GM23338 (cell line): ENCODE data around the gene KAZN. TPM values are rescaled to one million over a fixed set of nuclear protein-coding genes. Genes with fewer than 3 reads are reported as not detected.

Experiments used
- ATAC-seq: fragments of 200-7000 bp; cut with Tn5 transposase; 3 replicates; pipeline ENCODE4 v1.9.1; 2020
- DNase-seq: peaks from one replicate; pipeline ENCODE4 v3.0.0-alpha.2; 2015; ENCODE audit warnings: low spot score
- H2AFZ ChIP-seq: fragments of 200-600 bp; sonication (generic); 2 replicates; pipeline ENCODE4 v1.8.0; 2016; ENCODE audit warnings: antibody characterized with exemption, mild to moderate bottlenecking, moderate library complexity
- H3F3A ChIP-seq: fragments of 200-600 bp; sonication (generic); replicated peaks from 2 replicates; pipeline ENCODE4 v1.8.0; 2017; ENCODE audit warnings: antibody characterized with exemption, mixed run types, low read depth
- H3K27ac ChIP-seq: fragments of 200-600 bp; sonication (generic); 2 replicates; pipeline ENCODE4 v1.6.1; 2016; ENCODE audit warnings: low read depth
- H3K27me3 ChIP-seq: fragments of 200-600 bp; sonication (generic); 2 replicates; pipeline ENCODE4 v1.8.0; 2016; ENCODE audit warnings: mild to moderate bottlenecking, mixed run types, moderate library complexity; ENCODE audit not compliant: insufficient read depth
- H3K36me3 ChIP-seq: fragments of 200-600 bp; sonication (generic); 2 replicates; pipeline ENCODE4 v1.8.0; 2016; ENCODE audit warnings: mild to moderate bottlenecking; ENCODE audit not compliant: insufficient read depth
- H3K4me1 ChIP-seq: fragments of 200-600 bp; sonication (generic); 2 replicates; pipeline ENCODE4 v1.8.0; 2016; ENCODE audit warnings: mild to moderate bottlenecking, moderate library complexity; ENCODE audit not compliant: insufficient read depth
- H3K4me2 ChIP-seq: fragments of 200-600 bp; sonication (generic); 2 replicates; pipeline ENCODE4 v1.7.1; 2017; ENCODE audit warnings: mixed run types
- H3K4me3 ChIP-seq: fragments of 200-600 bp; sonication (generic); 2 replicates; pipeline ENCODE4 v1.6.1; 2016; ENCODE audit warnings: mixed run types
- H3K79me2 ChIP-seq: fragments of 200-600 bp; sonication (generic); replicated peaks from 2 replicates; pipeline ENCODE4 v1.8.0; 2017; ENCODE audit warnings: mild to moderate bottlenecking; ENCODE audit not compliant: insufficient read depth
- H3K9me2 ChIP-seq: fragments of 200-600 bp; sonication (generic); 2 replicates; pipeline ENCODE4 v1.8.0; 2017; ENCODE audit not compliant: insufficient read depth
- H4K20me1 ChIP-seq: fragments of 200-600 bp; sonication (generic); replicated peaks from 2 replicates; pipeline ENCODE4 v1.8.0; 2017; ENCODE audit warnings: mild to moderate bottlenecking; ENCODE audit not compliant: insufficient read depth
- H3K27ac Mint-ChIP-seq: 2 replicates; pipeline ENCODE4 v1.8.0; 2020; ENCODE audit warnings: inconsistent platforms, mild to moderate bottlenecking, moderate library complexity, mixed read lengths
- H3K27me3 Mint-ChIP-seq: 3 replicates; pipeline ENCODE4 v1.8.0; 2022; ENCODE audit warnings: low read depth, mild to moderate bottlenecking, moderate library complexity, mixed read lengths, inconsistent platforms; ENCODE audit not compliant: insufficient read depth, poor library complexity
- H3K36me3 Mint-ChIP-seq: 3 replicates; pipeline ENCODE4 v1.8.0; 2021; ENCODE audit warnings: low read depth, mild to moderate bottlenecking, inconsistent platforms, moderate library complexity, mixed read lengths
- H3K4me1 Mint-ChIP-seq: 3 replicates; pipeline ENCODE4 v1.8.0; 2020; ENCODE audit warnings: mild to moderate bottlenecking, inconsistent platforms, mixed read lengths
- H3K4me3 Mint-ChIP-seq: 3 replicates; pipeline ENCODE4 v1.8.0; 2021; ENCODE audit warnings: moderate library complexity, mild to moderate bottlenecking, inconsistent platforms, mixed read lengths
- H3K9me3 Mint-ChIP-seq: 3 replicates; pipeline ENCODE4 v1.8.0; 2020; ENCODE audit warnings: moderate library complexity, mild to moderate bottlenecking, inconsistent platforms, mixed read lengths
- EZH2phosphoT487 ChIP-seq: fragments of 200-600 bp; sonication (generic); IDR thresholded peaks from one replicate; pipeline ENCODE4 v1.8.1; 2018; ENCODE audit warnings: antibody characterized with exemption; ENCODE audit not compliant: unreplicated experiment
- JUNB ChIP-seq: IDR thresholded peaks from one replicate; pipeline ENCODE4 v1.6.1; 2016; ENCODE audit warnings: antibody characterized with exemption; ENCODE audit not compliant: unreplicated experiment
- STAT1 ChIP-seq: IDR thresholded peaks from one replicate; pipeline ENCODE4 v1.6.1; 2016; ENCODE audit warnings: antibody characterized with exemption; ENCODE audit not compliant: unreplicated experiment
- ZNF462 ChIP-seq: fragments of 250-450 bp; sonication (Bioruptor Pico); IDR thresholded peaks from 2 replicates; pipeline ENCODE4 v1.5.0; 2020; ENCODE audit warnings: mild to moderate bottlenecking, moderate library complexity
- polyA plus RNA-seq: library from polyadenylated mRNA; unstranded; fragments of >200 nt; fragmentation: Nextera tagmentation; extraction: Ambion mirVana; gene quantifications from 2 replicates; pipeline ENCODE4 v1.2.1, GENCODE V29; 2016
- total RNA-seq: library from RNA; depleted of rRNA; stranded (reverse); fragments of >200 nt; shearing (Covaris generic); gene quantifications from 2 replicates; pipeline ENCODE4 v1.2.3, GENCODE V29; 2014
- TF ChIP-seq, protein P1 (sequence below): IDR thresholded peaks from one replicate; pipeline ENCODE4 v1.6.1; 2018; ENCODE audit warnings: antibody characterized with exemption; ENCODE audit not compliant: unreplicated experiment
- TF ChIP-seq, protein P2 (sequence below), 2 experiments: fragments of 200-600 bp in 1 of 2; sonication (generic) in 1 of 2; conservative IDR thresholded peaks; 2 replicates each; pipeline versions ENCODE4 v1.5.1 to v1.6.1; 2016 to 2017; ENCODE audit warnings: antibody characterized with exemption in 2 of 2, low read depth in 2 of 2, mild to moderate bottlenecking in 2 of 2, moderate library complexity in 1 of 2

The KAZN gene
- total and polyA plus RNA-seq, 2 experiments from 2014 or later, result 9.9 to 15.0 TPM

DNA sequence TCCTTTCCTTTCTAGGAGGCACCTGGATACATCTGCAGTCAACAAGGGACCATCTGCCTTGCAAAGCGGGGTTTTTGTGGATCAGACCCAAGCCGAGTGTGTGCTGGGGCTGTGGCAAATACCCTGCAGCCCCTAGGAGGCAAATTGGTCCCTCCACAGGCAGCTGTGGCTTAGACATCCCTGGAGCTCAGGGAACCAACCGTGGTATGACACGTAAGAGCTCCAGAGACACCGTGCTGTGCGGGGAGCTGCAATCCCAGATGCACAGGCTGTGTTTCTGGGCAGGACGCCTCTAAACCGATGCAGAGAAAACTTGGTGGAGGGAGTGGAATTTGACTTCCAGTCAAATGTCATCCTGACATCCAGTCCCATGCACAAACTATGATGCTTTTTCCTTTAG, 141.5 kb downstream of the KAZN start (continued):
- TF ChIP-seq ZNF462 (CRISPR knock-in tag), result no peak

GRCh38 chr1:14741082-14741481, 142.6 kb downstream of the KAZN start:
- Histone ChIP-seq H3K27ac (peak overlapping the region; percentile 41; the same call in 1 of the 2 replicates), H2AFZ (no peak overlapping the region), H4K20me1 (peaks cover 4% of the 10 kb centered on the region; the same call in 1 of the 2 replicates), H3K27me3 (peaks cover 7% of the 10 kb centered on the region), H3K4me3 (no peak overlapping the region), H3K36me3 (no peaks in the 10 kb centered on the region), H3K79me2 (no peaks in the 10 kb centered on the region; the same call in 1 of the 2 replicates), H3K4me1 (peaks cover 42% of the 10 kb centered on the region), H3K9me2 (no peaks in the 10 kb centered on the region), H3F3A (no peaks in the 10 kb centered on the region), H3K4me2 (peak overlapping the region; percentile 21)
- TF ChIP-seq JUNB, result no peak
- TF ChIP-seq, protein P1, sequence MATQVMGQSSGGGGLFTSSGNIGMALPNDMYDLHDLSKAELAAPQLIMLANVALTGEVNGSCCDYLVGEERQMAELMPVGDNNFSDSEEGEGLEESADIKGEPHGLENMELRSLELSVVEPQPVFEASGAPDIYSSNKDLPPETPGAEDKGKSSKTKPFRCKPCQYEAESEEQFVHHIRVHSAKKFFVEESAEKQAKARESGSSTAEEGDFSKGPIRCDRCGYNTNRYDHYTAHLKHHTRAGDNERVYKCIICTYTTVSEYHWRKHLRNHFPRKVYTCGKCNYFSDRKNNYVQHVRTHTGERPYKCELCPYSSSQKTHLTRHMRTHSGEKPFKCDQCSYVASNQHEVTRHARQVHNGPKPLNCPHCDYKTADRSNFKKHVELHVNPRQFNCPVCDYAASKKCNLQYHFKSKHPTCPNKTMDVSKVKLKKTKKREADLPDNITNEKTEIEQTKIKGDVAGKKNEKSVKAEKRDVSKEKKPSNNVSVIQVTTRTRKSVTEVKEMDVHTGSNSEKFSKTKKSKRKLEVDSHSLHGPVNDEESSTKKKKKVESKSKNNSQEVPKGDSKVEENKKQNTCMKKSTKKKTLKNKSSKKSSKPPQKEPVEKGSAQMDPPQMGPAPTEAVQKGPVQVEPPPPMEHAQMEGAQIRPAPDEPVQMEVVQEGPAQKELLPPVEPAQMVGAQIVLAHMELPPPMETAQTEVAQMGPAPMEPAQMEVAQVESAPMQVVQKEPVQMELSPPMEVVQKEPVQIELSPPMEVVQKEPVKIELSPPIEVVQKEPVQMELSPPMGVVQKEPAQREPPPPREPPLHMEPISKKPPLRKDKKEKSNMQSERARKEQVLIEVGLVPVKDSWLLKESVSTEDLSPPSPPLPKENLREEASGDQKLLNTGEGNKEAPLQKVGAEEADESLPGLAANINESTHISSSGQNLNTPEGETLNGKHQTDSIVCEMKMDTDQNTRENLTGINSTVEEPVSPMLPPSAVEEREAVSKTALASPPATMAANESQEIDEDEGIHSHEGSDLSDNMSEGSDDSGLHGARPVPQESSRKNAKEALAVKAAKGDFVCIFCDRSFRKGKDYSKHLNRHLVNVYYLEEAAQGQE, result no peak
- no peak for TF ChIP-seq EZH2phosphoT487
- no peak for TF ChIP-seq STAT1
- TF ChIP-seq, protein P2, sequence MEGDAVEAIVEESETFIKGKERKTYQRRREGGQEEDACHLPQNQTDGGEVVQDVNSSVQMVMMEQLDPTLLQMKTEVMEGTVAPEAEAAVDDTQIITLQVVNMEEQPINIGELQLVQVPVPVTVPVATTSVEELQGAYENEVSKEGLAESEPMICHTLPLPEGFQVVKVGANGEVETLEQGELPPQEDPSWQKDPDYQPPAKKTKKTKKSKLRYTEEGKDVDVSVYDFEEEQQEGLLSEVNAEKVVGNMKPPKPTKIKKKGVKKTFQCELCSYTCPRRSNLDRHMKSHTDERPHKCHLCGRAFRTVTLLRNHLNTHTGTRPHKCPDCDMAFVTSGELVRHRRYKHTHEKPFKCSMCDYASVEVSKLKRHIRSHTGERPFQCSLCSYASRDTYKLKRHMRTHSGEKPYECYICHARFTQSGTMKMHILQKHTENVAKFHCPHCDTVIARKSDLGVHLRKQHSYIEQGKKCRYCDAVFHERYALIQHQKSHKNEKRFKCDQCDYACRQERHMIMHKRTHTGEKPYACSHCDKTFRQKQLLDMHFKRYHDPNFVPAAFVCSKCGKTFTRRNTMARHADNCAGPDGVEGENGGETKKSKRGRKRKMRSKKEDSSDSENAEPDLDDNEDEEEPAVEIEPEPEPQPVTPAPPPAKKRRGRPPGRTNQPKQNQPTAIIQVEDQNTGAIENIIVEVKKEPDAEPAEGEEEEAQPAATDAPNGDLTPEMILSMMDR (conservative IDR thresholded peaks at IDR 0.05; ENCODE audit: low read depth in 2 of 2), result no peak
- Mint-ChIP-seq H3K27ac (no peak overlapping the region), H3K9me3 (no peaks in the 10 kb centered on the region), H3K27me3 (peaks cover 16% of the 10 kb centered on the region), H3K4me1 (peaks cover 46% of the 10 kb centered on the region), H3K4me3 (no peak overlapping the region), H3K36me3 (no peaks in the 10 kb centered on the region)
- no peak for DNase-seq
- ATAC-seq, result no peak
